Keratinocyte (primary cell): Measurements from ENCODE around the gene FNDC7.

Experiments used
- EZH2 ChIP-seq: IDR thresholded peaks from one replicate; pipeline ENCODE4 v1.6.1; 2012; ENCODE audit warnings: inconsistent platforms, mild to moderate bottlenecking, low read length, moderate library complexity
- TF ChIP-seq, protein P1 (sequence below), 3 experiments: IDR thresholded peaks in 1 of 3; conservative IDR thresholded peaks in 1 of 3; optimal IDR thresholded peaks in 1 of 3; 2 replicates in 2 of 3; 3 replicates in 1 of 3; pipeline versions ENCODE3 to v1.5.1; 2011; ENCODE audit warnings: low read length in 3 of 3, mild to moderate bottlenecking in 3 of 3, moderate library complexity in 2 of 3, control low read depth in 1 of 3, inconsistent platforms in 1 of 3; ENCODE audit not compliant: insufficient read depth in 2 of 3; ENCODE audit errors: extremely low read depth in 1 of 3

DNA sequence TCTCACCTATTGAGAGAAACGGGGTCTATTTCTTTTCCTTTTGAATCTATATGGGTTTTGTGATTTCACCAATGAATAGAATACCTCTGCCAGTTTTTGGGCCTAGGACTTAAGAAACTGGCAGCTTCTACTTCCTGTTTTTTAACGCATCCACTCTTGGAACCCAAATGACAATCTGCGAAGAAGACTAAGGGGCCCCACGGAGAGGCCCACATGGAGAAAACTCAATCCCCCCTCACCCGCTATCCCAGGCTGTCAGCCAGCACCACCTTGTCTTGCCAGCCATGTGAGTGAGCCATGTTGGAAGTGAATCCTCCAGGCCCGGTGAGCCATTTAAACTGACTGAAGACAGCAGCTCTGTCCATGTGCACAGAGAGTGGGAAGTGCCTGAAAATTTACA lies 48.2 kb upstream of the FNDC7 start:
- TF ChIP-seq, protein P1, sequence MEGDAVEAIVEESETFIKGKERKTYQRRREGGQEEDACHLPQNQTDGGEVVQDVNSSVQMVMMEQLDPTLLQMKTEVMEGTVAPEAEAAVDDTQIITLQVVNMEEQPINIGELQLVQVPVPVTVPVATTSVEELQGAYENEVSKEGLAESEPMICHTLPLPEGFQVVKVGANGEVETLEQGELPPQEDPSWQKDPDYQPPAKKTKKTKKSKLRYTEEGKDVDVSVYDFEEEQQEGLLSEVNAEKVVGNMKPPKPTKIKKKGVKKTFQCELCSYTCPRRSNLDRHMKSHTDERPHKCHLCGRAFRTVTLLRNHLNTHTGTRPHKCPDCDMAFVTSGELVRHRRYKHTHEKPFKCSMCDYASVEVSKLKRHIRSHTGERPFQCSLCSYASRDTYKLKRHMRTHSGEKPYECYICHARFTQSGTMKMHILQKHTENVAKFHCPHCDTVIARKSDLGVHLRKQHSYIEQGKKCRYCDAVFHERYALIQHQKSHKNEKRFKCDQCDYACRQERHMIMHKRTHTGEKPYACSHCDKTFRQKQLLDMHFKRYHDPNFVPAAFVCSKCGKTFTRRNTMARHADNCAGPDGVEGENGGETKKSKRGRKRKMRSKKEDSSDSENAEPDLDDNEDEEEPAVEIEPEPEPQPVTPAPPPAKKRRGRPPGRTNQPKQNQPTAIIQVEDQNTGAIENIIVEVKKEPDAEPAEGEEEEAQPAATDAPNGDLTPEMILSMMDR (optimal IDR thresholded peaks at IDR 0.05 in 1 of 3, IDR thresholded peaks at IDR 0.05 in 1 of 3, conservative IDR thresholded peaks at IDR 0.05 in 1 of 3; ENCODE audit: extremely low read depth in 1 of 3, insufficient read depth in 2 of 3, low read length in 3 of 3): no peak
- no peak for TF ChIP-seq EZH2
